Fibroblast of lung (primary cell): ENCODE measurements around the gene BAZ1B.

Experiments
- CTCF ChIP-seq, 2 donors: IDR thresholded peaks in 1 of 2; conservative IDR thresholded peaks in 1 of 2; 1 replicate in 1 of 2; 2 replicates in 1 of 2; pipeline ENCODE4 v1.5.1; 2011 to 2012; ENCODE audit warnings: low read length in 2 of 2, control low read depth in 1 of 2, inconsistent platforms in 1 of 2, low read depth in 1 of 2, mild to moderate bottlenecking in 1 of 2
- EZH2 ChIP-seq: IDR thresholded peaks from 2 replicates; pipeline ENCODE4 v1.5.1; 2012; ENCODE audit warnings: low read length, control low read depth, mild to moderate bottlenecking; ENCODE audit errors: missing control alignments

- TF ChIP-seq CTCF (conservative IDR thresholded peaks at IDR 0.05 in 1 of 2, IDR thresholded peaks at IDR 0.05 in 1 of 2; ENCODE audit: low read depth in 1 of 2, low read length in 2 of 2) (no peak), EZH2 (no peak)
Measured at GRCh38 chr7:73442222-73442902, 79.7 kb downstream of the BAZ1B start.
